ENCODE results near the gene TOX2.

The TOX2 gene

GRCh38 chr20:43982886-43983285 lies 68.2 kb downstream of the TOX2 start:
- TF ChIP-seq, protein P1, sequence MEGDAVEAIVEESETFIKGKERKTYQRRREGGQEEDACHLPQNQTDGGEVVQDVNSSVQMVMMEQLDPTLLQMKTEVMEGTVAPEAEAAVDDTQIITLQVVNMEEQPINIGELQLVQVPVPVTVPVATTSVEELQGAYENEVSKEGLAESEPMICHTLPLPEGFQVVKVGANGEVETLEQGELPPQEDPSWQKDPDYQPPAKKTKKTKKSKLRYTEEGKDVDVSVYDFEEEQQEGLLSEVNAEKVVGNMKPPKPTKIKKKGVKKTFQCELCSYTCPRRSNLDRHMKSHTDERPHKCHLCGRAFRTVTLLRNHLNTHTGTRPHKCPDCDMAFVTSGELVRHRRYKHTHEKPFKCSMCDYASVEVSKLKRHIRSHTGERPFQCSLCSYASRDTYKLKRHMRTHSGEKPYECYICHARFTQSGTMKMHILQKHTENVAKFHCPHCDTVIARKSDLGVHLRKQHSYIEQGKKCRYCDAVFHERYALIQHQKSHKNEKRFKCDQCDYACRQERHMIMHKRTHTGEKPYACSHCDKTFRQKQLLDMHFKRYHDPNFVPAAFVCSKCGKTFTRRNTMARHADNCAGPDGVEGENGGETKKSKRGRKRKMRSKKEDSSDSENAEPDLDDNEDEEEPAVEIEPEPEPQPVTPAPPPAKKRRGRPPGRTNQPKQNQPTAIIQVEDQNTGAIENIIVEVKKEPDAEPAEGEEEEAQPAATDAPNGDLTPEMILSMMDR (conservative IDR thresholded peaks at IDR 0.05; ENCODE audit: low read length): no peak
- no peak overlapping the region for H3K4me3 ChIP-seq (ENCODE audit: low read length)
- DNase-seq (ENCODE audit: low read depth): no peak

- no peak overlapping the region for H3K4me3 ChIP-seq (ENCODE audit: low read length)
- TF ChIP-seq, protein P1 (conservative IDR thresholded peaks at IDR 0.05; ENCODE audit: low read length): peak; percentile 23; the same call in 1 of the 2 replicates
- DNase-seq (ENCODE audit: low read depth): no peak
Measured at GRCh38 chr20:43983359-43983758, 68.7 kb downstream of the TOX2 start.

DNA sequence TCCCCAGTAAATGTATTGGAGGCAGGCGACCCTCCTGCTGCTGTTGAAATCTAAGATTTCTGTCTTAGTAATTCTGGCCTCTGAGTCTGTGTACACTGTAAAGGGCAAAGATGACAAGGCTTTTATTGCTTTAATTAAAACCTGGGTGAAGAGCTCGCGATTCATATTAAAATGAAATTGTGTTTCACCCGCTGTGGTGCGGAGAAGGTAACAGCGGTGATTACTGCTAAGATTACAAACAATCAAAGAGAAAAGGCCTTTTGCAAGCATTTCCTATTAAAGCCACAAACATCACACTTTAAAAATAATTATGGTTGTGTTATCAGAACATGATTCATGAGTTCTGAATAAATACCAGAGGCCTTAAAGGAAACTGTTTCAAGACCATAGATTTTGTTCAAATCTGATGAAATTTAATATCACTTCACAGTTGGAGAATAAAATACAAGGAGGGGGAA lies 69.3 kb downstream of the TOX2 start:
- no peak for DNase-seq (ENCODE audit: low read depth)
- H3K4me3 ChIP-seq (ENCODE audit: low read length): no peak overlapping the region
- TF ChIP-seq, protein P1 (conservative IDR thresholded peaks at IDR 0.05; ENCODE audit: low read length): no peak

DNA sequence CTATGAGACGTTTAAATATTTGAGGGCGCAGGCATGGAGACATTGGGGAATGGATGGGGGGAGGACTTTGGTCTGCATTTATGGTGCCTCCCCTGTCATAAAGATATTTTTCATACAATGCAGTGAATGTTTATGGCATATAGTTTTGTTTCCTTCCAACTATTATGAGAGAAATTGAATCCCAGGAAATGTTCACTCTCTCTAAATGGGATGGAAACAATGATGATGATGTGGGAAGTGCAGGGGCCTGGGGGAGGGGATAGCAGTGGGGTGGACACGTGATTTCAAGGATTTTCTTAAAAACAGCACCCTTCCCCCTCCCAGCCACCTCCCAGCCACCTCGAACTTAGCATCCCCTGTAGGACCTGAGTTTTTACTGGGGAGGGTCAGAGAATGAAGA lies 69.9 kb downstream of the TOX2 start:
- DNase-seq (ENCODE audit: low read depth): no peak
- TF ChIP-seq, protein P1 (conservative IDR thresholded peaks at IDR 0.05; ENCODE audit: low read length): no peak
- no peak overlapping the region for H3K4me3 ChIP-seq (ENCODE audit: low read length)

DNA sequence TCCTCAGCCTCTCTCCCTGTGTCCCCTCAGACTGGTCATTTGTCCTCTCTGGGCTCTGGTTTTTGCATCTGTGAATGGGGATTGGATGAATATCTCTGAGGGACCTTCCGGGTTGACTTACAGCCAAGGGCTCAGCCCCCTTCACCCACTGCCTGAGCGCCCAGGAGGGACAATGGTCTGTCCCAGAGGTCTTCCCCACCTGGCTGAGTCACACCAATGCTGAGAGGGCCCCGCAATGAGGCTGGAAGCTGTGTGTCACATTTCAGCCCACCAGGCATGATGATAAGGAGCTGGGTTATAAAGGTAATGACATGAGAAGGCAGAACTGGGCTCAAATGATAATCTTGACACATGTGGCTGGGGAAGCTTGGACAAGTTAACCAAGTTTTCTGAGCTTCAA lies 70.5 kb downstream of the TOX2 start:
- H3K4me3 ChIP-seq (ENCODE audit: low read length): no peak overlapping the region
- DNase-seq (ENCODE audit: low read depth): no peak

GRCh38 chr20:43985608-43986316 lies 71.1 kb downstream of the TOX2 start:
- H3K4me3 ChIP-seq (ENCODE audit: low read length): no peak overlapping the region
- TF ChIP-seq, protein P1 (conservative IDR thresholded peaks at IDR 0.05; ENCODE audit: low read length): no peak
- DNase-seq (ENCODE audit: low read depth): no peak

More for the DNA sequence above, 70.5 kb downstream of the TOX2 start:
- TF ChIP-seq, protein P1 (conservative IDR thresholded peaks at IDR 0.05; ENCODE audit: low read length): no peak

GRCh38 chr20:43987018-43987417 lies 72.4 kb downstream of the TOX2 start:
- DNase-seq (ENCODE audit: low read depth): no peak
- TF ChIP-seq, protein P1 (conservative IDR thresholded peaks at IDR 0.05; ENCODE audit: low read length): no peak
- H3K4me3 ChIP-seq (ENCODE audit: low read length): no peak overlapping the region

All from AG10803 (cell line).